GM18511 (cell line): ENCODE data around the gene YTHDC1.
"Not testable (repeated sequence)": the region's sequence is repeated elsewhere in the genome, so short reads cannot be mapped to it uniquely, and the experiment has no call there.

Experiments
- ATAC-seq: cut with Tn5 transposase; IDR thresholded peaks from one replicate; pipeline ENCODE4 v1.9.1; 2021; ENCODE audit warnings: mild to moderate bottlenecking, moderate library complexity; ENCODE audit not compliant: unreplicated experiment

YTHDC1 gene

GRCh38 chr4:68349649-68350360, at the start of gene YTHDC1:
Gene YTHDC1 (minus strand): TSS chr4:68350090. CDS start chr4:68349753, 337 bp downstream.
- peak; percentile 94 for ATAC-seq

- ATAC-seq = no peak
Measured at GRCh38 chr4:68399306-68399705, 49.4 kb upstream of the YTHDC1 start.

- ATAC-seq = no peak
Measured at GRCh38 chr4:68396756-68397155, 46.9 kb upstream of the YTHDC1 start.

- no peak for ATAC-seq
Measured at GRCh38 chr4:68391436-68391835, 41.5 kb upstream of the YTHDC1 start.

GRCh38 chr4:68390205-68390935, 40.5 kb upstream of the YTHDC1 start:
- no peak for ATAC-seq

- not testable (repeated sequence) for ATAC-seq
Measured at GRCh38 chr4:68389386-68389913, 39.6 kb upstream of the YTHDC1 start.

- no peak for ATAC-seq
Measured at GRCh38 chr4:68388347-68388865, 38.5 kb upstream of the YTHDC1 start.

GRCh38 chr4:68385267-68385666, 35.4 kb upstream of the YTHDC1 start:
- ATAC-seq = no peak

GRCh38 chr4:68383115-68383514, 33.2 kb upstream of the YTHDC1 start:
- ATAC-seq = no peak

GRCh38 chr4:68378226-68378625, 28.3 kb upstream of the YTHDC1 start:
- ATAC-seq = no peak

GRCh38 chr4:68375667-68376559, 26.0 kb upstream of the YTHDC1 start:
- ATAC-seq = peak; percentile 90

- ATAC-seq = peak; percentile 82
Measured at GRCh38 chr4:68373513-68373912, 23.6 kb upstream of the YTHDC1 start.

- no peak for ATAC-seq
Measured at GRCh38 chr4:68372588-68372987, 22.7 kb upstream of the YTHDC1 start.

GRCh38 chr4:68369142-68369805, 19.4 kb upstream of the YTHDC1 start:
- ATAC-seq = no peak

GRCh38 chr4:68368691-68369131, 18.8 kb upstream of the YTHDC1 start:
- ATAC-seq = no peak

- no peak for ATAC-seq
Measured at GRCh38 chr4:68367835-68368234, 17.9 kb upstream of the YTHDC1 start.

GRCh38 chr4:68366600-68366999, 16.7 kb upstream of the YTHDC1 start:
- ATAC-seq = no peak

GRCh38 chr4:68365068-68365467, 15.2 kb upstream of the YTHDC1 start:
- no peak for ATAC-seq

GRCh38 chr4:68361146-68361589, 11.3 kb upstream of the YTHDC1 start:
- ATAC-seq = no peak
